T-helper 1 cell treated with Interleukin-12 subunit alpha and Interleukin-12 subunit beta and Interleukin-4 antibody, amounts not matched to agents 30 ng/mL and 1 ng/mL, for 36 hours (primary cell): ENCODE data around the gene MED19. TPM values are rescaled to one million over a fixed set of nuclear protein-coding genes. Genes with fewer than 3 reads are reported as not detected.
"Not testable (repeated sequence)": the region's sequence is repeated elsewhere in the genome, so short reads cannot be mapped to it uniquely, and the experiment has no call there.

Experiments
- intact Hi-C: fragments of 100-400 bp; cut with micrococcal nuclease; formaldehyde crosslinking; loops from one replicate; pipeline ENCODE4 v1.15.1; 2024
- total RNA-seq: library from RNA; stranded (reverse); gene quantifications from 2 replicates; pipeline ENCODE4 v1.2.3, GENCODE V29; 2022

Gene MED19
- total RNA-seq, 1 donor from 2014 or later, result 14.3 TPM

DNA sequence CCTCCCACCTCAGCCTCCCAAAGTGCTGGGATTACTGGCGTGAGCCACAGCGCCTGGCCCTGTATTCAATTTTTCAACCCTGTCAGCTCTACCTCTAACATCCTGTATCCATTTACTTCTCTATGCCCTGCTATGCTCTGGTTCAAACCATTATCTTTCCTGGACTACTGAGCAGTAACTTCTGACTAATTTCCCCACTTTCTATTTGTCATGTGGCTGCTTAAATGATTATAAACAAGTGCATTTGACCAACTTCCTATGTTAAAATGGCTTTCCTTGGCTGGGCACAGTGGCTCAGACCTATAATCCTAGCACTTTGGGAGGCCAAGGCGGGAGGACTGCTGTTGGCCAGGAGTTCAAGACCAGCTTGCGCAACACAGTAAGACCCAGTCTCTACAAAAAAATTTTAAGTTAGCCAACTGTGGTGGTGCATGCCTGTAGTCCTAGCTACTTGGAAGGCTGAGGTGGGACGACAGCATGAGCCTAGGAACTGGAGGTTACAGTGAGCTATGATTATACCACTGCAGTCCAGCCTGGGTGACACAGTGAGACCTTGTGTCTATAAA, 2.1 kb downstream of the MED19 start:
- intact Hi-C loops, result loop anchor here (5.0 to 10.0 kb wide), 2 partner anchors 1432 to 1855 kb away; partner anchors contain the start of gene FAM111A

DNA sequence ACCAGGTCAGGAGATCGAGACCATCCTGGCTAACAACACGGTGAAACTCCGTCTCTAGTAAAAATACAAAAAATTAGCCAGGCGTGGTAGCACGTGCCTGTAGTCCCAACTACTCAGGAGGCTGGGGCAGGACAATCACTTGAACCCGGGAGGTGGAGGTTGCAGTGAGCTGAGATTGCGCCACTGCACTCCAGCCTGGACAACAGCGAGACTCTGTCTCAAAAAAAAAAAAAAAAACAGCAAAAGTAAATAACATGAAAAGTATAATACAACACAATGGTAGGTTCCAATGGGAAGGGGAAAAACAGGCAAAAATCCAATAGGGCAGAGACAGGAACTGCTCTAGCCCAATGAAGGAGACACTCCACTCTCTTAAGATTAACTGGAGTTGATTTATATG, 6.6 kb downstream of the MED19 start:
- intact Hi-C loops, result not testable (repeated sequence)

DNA sequence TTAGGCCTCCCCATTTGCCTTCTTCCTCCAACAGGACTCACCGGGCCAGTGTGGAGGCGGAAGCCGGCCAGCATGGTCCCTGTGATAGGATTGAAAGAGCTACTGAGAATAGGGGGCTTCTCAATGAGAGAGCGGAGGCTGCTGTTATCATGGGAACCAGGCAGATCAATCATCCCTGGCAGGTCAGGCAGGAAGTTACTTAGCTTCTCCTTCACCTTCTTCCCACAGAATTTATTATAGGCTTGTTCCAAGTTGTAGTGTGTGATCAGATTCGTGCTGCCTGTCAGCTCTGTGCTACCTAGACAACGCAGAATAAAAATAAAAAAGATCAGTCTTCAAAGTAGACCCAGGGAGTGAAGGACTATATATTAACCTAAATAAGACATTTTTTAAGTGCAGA, 7.1 kb downstream of the MED19 start:
- intact Hi-C loops, result no loop called here

DNA sequence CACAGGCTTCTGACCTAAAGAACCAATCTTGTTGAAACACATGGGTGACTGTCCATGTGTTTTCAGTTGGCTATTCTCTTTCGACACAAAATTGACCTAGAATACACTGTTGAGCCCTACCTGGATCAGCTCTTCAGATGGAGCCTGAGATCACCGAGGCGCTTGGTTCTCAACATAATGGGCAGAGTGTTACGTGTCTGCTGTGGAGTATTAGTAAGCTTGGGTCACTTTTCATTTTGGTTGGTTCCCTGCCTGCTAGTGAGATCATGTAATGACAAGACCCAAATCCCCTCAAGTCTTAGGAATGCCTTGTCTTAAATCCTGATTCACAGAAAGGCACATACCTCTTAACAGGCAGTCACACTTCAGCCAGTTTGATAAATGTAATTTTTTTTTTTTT, 8.7 kb downstream of the MED19 start:
- intact Hi-C loops, result no loop called here

DNA sequence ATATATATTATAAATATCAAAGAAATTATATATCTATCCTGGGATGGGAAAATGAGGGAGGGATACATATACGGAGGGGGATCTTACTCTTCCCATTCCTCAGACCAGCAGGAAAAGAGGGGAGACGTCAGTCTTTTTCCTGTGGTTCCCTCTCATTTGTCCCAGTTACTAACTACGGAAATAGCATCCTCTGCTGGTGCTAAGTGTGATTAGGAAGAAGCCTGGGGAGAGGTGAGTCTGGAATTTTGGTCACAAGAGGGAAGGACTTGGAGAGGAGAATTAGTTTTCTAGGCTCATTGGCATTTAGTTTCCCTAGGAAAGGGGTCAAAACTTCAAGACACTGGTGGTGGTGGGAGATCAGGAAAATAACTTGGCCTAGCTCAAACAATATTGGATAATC, 11.6 kb downstream of the MED19 start:
- intact Hi-C loops, result no loop called here

DNA sequence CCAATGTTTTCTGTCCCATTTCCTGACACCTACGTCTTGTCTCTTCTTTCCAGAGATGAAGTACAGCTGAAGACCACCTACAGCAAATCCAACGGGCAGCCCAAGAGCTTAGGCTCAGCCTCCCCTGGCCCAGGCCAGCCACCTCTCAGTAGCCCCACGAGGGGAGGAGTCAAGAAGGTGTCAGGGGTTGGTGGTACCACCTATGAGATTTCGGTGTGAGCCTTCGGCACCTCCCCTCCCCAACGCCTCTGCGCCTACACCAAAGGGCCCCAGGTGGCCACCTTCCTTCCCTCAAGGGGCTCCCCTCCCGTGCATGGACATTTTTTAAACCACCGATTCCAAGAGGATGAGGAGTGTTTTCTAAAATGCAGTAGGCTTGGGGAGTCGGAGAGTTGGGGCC, 12.2 kb downstream of the MED19 start:
- intact Hi-C loops, result no loop called here

DNA sequence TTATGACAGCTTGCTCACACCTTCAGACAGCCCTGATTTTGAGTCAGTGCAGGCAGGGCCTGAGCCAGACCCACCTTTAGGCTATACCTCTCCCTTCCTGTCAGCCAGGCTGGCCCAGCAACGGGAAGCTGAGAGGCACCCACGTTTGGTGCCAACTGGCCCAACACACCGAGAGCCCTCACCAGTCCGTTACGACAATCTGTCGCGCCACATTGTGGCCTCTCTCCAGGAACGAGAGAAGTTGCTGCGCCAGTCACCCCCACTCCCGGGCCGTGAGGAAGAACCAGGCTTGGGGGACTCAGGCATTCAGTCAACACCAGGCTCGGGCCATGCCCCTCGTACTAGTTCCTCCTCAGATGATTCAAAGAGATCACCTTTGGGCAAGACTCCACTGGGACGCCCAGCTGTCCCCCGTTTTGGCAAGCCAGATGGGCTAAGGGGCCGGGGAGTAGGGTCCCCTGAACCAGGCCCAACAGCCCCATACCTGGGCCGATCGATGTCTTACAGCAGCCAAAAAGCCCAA, 13.1 kb downstream of the MED19 start:
- intact Hi-C loops, result no loop called here

DNA sequence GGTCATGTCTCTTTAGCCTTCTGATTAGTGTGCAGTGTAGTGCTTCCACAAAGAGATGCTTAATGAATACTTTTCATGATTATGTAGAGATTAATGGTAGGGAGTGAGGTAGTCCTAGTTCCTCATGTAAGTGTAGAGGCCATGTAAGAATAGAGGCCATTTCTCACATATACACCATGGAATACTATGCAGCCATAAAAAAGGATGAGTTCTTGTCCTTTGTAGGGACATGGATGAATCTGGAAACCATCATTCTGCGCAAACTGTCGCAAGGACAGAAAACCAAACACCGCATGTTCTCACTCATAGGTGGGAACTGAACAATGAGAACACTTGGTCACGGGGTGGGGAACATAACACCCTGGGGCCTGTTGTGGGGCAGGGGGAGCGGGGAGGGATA, 21.5 kb downstream of the MED19 start:
- intact Hi-C loops, result not testable (repeated sequence)

DNA sequence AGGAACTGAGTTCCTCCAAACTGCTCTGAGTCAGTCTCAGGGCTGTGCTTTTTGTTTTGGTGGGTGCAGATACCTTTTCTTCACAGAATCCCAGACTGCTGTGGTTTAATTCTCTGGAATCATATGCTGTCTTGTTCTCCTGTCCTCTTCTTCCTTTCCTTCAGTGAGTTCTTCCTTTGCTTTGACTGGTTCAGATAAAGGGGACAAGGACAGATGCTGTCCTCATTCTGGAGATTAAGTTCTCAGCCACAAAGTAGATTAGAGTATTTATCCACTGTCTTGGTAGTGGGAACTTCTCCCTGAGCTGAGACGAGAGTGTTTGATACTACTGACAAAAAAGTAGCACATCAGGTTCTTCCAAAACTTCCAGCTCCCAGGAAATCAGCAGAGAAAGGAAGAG, 30.8 kb downstream of the MED19 start:
- intact Hi-C loops, result no loop called here

DNA sequence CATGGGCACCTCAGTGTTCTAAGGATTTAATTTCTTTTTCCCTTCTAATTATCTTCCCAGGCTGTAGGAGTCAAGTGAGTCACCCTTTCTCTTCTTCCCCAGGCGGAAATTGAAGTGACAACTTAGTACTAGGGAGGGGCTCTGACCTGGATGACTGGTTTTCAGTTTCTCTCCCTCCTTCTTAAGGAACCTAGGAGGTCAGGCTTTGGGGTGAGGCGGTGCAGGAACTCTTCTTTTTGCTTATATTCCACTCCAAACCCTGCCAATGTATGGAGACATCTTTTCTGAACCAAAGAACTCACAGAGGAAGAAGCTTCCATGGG, 31.5 kb downstream of the MED19 start:
- intact Hi-C loops, result no loop called here

DNA sequence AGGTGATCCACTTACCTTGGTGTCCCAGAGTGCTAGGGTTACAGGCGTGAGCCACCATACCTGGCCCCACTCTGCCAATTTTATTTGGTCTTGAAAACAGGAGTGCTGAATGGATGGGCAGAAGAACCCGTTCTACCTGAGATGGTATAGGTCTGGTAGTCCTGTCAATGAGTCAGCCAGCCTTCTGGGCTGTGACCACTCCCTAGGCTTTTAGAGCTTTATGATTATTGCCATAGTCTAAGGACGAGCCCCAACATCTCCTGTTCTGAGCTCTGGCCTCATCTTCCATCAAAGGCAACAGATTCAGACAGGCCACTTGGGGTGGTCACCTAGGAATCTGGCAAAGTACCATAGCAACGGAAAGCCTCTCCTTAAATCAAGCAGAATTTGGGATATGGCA, 32.6 kb downstream of the MED19 start:
- intact Hi-C loops, result no loop called here

DNA sequence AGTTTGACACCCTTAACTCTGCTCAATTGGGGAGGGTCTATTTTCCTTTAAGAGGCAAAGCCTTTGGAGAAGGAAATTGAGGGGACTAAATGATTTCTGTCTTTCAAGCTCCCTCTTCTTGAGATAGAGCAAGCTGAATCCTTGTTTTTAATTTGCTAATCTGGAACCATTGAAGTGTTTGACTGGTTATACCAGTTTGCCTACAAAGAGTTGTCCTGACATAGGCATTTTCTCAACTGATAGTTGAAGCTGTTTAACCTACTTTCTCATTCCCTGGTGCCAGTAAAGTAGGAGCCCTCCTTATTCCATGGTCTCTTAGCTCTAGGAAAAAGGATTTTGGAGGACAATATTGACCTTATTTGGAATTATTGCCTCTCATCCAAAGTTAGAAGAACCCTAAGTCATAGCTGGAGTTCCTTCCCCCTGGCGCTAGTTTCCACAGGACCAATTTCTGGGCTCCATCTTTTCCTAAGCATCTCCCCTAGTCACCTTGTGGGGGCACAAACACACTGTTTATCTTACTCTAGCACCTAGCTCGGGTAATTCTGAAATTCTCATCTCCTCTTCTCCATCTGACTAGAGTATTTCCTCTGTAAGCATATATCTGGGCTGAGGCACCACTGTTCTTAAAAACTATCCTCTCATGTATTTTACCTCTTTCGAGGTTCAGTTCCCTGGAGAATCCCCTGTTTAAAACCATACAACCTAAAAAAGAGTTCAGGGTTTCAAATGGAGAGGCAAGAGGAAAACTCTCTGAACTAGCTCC, 36.7 kb downstream of the MED19 start:
- intact Hi-C loops, result no loop called here

DNA sequence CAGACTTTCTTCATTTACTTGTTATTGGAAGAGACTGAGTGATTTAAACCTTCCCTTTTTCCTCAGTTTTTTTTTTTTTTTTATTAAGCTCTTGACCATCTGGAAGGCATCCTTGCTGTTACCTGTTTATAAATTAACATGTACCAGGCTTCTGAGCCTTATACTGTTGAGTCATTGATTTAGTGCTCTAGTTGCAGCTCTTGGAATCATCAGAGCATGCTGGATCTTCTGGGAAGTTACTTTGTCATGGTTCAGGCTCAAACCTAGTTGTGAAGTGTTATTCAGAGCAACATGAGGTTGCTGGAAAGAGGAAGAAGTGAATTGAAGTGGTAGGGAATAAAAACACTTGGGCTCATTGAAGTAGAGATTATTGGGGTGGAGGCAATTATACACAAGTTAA, 37.8 kb downstream of the MED19 start:
- intact Hi-C loops, result no loop called here

DNA sequence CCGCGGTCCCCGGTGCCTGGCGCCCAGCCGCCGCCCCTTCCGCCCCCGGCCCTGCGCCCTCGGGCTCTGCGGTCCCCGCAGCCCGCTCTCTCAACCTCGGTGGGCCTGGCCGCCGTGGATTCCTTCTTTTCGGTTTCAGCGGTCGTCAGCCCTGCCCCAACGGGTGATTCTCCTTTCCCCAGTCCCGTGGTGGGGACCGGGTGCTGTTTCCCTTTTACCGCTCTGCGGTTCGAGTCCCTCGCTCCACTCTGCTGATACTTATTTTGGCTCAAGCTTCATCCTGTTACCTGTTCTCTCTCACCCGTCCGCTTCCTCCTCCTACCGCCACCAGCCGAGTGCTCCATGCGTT, 43.6 kb downstream of the MED19 start:
- intact Hi-C loops, result loop anchor here (1.0 to 5.0 kb wide), 2 partner anchors 132 to 1949 kb away; partner anchors contain the start of gene OSBP

DNA sequence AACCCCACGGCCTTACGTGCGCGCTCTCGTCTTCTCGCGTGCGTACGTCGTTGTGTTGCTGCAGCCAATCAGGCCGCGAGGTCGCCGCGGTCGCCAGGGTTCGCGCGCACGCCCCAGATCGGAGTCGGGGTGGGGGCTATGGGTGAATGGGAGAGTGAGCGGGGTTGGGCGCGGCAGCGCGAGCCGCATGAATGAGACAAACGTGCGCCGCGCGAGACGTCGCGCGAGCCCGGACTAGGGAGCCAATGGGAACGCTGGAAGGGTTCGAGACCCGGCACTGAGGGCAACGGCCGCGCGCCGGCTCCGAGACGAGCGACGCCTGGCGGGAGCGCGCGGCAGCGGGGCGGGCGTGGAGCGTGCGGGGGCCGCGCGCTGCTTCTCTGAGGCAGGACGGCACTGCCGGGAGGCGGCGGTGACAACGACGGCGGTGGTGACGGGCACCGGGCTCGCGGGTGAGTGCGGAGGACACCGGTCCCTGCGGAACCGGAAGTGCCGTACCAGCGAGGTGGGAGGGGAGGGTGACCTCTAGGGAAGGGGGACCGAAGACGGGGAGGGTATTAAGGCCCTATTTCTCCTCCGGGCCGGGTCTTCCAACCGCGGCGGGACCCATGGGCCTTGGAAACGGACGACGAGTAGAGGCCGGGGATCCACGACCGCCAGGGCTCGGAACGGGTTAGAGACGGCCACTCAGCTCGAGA, 44.1 kb downstream of the MED19 start, which contains the start of gene ZDHHC5:
TSS of gene ZDHHC5 (plus strand) at position 379 of the 698 bp plus-strand sequence. CDS start 4,977 bp downstream, outside the sequence.
- intact Hi-C loops, result loop anchor here (1.0 to 5.0 kb wide), 14 partner anchors 11 to 1949 kb away; partner anchors contain the start of genes CLP1, FAM111A, MED19 and OSBP

DNA sequence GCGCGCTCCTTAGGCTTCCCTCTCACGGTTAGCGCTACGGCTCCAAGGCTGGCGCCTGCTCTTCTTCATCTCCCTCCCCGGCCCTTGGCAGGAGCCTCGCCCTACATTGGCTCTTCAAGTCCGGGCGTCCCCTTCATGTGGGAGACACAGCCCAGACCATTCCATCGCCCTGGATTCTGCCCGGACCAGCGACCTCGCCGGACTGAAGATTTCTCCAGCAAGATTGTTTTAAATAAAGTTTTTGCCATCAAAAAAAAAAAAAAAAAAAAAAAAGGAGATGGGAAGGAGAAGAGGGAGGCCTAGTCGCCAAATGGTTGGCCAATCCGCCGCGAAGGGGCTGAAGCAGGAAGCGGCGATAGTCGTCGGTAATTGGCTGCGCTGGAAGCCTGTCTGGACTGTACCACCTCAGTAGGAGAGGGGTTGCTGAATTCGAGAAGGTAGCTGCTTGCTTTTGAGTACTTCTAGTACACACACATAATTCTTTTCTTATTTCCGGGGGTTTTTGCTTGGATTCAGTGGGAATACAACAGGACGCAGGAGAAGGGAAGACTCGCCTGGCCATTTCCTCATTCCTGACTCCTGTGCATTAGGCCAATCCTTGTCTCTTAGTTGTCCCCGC, 44.8 kb downstream of the MED19 start:
- intact Hi-C loops, result loop anchor here (1.0 to 5.0 kb wide), 13 partner anchors 10 to 1950 kb away; partner anchors contain the start of genes CLP1, FAM111A, MED19 and OSBP

DNA sequence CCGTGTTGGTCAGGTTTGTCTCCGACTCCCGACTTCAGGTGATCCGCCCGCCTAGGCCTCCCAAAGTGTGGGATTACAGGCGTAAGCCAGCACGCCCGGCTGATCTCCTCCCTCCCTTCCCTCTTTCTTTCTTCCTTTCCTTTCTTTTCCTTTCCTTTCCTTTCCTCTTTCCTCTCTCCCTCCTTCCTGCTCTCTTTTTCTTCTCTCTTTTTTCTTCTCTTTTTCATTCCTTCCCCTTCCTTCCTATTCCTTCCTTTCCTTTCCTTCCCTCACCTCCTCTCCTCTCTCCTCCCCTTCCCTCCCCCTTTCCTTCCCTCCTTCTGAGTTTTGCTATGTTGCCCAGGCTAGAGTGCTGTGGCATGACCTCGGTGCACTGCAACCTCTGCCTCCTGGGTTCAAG, 48.0 kb downstream of the MED19 start:
- intact Hi-C loops, result no loop called here

DNA sequence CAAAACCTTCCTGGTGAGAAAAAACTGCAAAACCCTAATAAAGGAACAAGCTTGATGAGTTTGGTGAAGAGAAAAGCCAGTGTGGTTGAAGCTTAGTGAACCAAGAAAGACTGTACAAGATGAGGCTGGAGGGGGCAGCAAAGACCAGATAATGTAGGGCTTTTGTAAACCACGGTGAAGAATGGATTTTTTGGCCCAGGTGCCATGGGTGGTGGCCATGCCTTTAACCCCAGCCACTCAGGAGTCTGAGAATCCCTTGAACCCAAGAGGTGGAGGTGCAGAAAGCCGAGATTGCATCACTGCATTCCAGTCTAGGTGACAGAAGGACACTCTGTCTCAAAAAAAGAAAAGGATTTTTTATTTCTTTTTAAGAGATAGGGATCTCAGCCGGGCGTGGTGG, 49.1 kb downstream of the MED19 start:
- intact Hi-C loops, result no loop called here

DNA sequence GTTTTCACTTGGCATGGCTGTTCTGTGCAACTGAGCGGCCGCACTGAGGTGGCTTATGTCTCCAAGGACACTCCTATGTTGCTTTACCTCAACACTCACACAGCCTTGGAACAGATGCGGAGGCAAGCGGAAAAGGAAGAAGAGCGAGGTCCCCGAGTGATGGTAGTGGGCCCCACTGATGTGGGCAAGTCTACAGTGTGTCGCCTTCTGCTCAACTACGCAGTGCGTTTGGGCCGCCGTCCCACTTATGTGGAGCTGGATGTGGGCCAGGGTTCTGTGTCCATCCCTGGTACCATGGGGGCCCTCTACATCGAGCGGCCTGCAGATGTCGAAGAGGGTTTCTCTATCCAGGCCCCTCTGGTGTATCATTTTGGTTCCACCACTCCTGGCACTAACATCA, 52.3 kb downstream of the MED19 start:
- intact Hi-C loops, result loop anchor here (10.0 kb wide), 1 partner anchor 1895 kb away; no protein-coding TSS in a partner anchor

DNA sequence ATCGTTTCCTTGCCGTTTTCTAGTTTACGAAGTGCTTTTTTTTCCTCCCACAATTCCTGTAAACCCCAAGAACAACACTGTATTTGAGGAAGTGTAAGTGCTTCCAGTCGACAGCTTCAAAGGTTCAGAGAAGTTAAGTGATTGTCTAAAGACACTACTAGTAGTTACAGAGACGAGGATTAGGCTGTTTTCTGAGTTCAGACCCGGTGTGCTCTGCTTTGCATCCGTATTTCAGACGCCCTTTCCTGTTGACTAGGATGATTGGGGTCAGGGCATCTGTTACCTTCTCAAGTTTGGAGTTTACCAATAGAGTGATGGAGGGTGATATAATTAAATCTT, 54.0 kb downstream of the MED19 start:
- intact Hi-C loops, result loop anchor here (10.0 kb wide), 1 partner anchor 1897 kb away; no protein-coding TSS in a partner anchor

DNA sequence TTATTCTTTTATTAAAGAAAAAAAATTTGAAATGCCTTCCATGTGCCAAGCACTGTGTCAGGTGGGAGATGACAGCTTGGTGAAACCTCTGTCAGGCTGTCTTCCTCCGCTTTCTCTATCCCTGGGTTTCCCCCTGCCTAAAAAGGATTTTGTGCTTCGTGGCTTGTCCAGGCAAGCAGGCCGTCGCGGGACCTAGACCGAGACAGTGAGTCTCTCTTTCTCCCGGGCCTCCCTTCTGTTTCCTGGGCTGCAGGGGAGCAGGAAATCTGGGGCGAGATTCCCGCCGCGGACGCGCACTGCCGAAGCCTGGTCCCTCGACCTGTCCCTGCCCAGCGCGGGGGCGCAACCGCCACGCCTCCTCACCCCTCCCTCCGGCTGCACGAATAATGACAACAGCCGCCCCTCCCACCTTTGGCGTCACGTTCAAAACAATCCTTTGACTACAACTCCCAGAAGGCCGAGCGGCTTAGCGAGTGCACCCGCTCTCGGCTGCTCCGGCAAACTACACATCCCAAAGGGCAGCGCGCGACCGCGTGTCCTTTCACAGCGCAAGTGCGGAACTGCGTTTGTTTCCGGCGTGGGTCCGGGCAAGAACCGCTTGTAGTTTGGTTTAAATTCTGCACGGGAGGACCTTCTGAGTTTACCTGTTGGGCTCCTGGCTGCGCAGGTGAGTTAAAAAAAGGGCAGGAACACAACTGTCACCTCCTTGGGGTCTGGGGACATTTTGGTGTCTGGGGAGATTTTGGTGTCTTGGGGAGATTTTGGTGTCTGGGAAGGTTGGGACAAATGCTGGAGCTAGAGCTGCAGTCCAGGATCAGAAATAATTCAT, 54.6 kb downstream of the MED19 start, which contains the start of gene CLP1:
TSS of gene CLP1 (plus strand) at position 569 of the 829 bp plus-strand sequence. CDS start 1,715 bp downstream, outside the sequence.
- intact Hi-C loops, result loop anchor here (1.0 to 10.0 kb wide), 13 partner anchors 8 to 1897 kb away; partner anchors contain the start of genes MED19, SELENOH, SSRP1 and TIMM10
